ENCODE results near the gene CEP128.

DNA sequence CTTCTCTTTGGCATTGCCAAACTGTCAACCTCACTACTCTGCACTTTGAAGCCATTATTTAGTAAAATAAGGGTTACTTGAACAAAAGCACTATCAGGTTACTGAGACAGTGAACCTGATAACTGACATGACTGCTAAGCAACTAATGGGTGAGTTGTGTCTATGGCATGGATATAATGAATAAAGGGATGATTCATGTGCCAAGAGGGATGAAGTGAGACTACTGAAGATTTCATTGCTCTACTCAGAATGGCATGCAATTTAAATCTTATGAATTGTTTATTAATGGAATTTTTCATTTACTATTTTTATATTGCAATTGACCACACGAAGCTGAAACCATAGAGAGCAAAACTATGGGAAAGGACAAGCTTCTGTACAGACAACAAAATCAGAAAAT is 74.4 kb downstream of the CEP128 start:
- TF ChIP-seq, protein P1, sequence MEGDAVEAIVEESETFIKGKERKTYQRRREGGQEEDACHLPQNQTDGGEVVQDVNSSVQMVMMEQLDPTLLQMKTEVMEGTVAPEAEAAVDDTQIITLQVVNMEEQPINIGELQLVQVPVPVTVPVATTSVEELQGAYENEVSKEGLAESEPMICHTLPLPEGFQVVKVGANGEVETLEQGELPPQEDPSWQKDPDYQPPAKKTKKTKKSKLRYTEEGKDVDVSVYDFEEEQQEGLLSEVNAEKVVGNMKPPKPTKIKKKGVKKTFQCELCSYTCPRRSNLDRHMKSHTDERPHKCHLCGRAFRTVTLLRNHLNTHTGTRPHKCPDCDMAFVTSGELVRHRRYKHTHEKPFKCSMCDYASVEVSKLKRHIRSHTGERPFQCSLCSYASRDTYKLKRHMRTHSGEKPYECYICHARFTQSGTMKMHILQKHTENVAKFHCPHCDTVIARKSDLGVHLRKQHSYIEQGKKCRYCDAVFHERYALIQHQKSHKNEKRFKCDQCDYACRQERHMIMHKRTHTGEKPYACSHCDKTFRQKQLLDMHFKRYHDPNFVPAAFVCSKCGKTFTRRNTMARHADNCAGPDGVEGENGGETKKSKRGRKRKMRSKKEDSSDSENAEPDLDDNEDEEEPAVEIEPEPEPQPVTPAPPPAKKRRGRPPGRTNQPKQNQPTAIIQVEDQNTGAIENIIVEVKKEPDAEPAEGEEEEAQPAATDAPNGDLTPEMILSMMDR (conservative IDR thresholded peaks at IDR 0.05; ENCODE audit: low read depth in 2 of 2), result no peak
- TF ChIP-seq, protein P2, sequence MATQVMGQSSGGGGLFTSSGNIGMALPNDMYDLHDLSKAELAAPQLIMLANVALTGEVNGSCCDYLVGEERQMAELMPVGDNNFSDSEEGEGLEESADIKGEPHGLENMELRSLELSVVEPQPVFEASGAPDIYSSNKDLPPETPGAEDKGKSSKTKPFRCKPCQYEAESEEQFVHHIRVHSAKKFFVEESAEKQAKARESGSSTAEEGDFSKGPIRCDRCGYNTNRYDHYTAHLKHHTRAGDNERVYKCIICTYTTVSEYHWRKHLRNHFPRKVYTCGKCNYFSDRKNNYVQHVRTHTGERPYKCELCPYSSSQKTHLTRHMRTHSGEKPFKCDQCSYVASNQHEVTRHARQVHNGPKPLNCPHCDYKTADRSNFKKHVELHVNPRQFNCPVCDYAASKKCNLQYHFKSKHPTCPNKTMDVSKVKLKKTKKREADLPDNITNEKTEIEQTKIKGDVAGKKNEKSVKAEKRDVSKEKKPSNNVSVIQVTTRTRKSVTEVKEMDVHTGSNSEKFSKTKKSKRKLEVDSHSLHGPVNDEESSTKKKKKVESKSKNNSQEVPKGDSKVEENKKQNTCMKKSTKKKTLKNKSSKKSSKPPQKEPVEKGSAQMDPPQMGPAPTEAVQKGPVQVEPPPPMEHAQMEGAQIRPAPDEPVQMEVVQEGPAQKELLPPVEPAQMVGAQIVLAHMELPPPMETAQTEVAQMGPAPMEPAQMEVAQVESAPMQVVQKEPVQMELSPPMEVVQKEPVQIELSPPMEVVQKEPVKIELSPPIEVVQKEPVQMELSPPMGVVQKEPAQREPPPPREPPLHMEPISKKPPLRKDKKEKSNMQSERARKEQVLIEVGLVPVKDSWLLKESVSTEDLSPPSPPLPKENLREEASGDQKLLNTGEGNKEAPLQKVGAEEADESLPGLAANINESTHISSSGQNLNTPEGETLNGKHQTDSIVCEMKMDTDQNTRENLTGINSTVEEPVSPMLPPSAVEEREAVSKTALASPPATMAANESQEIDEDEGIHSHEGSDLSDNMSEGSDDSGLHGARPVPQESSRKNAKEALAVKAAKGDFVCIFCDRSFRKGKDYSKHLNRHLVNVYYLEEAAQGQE (IDR thresholded peaks at IDR 0.05; ENCODE audit: unreplicated experiment), result no peak
- no peak for TF ChIP-seq EZH2 (IDR thresholded peaks at IDR 0.05; ENCODE audit: low read depth, unreplicated experiment)
- TF ChIP-seq POLR2AphosphoS5 (IDR thresholded peaks at IDR 0.05; ENCODE audit: low read depth), result no peak
- TF ChIP-seq JUNB (IDR thresholded peaks at IDR 0.05; ENCODE audit: unreplicated experiment), result no peak
- no peak for TF ChIP-seq CREB1 (CRISPR knock-in tag; IDR thresholded peaks at IDR 0.05; ENCODE audit: low read depth)
- TF ChIP-seq ZNF331 (CRISPR knock-in tag; IDR thresholded peaks at IDR 0.05; ENCODE audit: low read depth), result no peak
